ENCODE measurements around the gene CELSR2.

CELSR2 gene

GRCh38 chr1:109264379-109264755 lies 15.0 kb downstream of the CELSR2 start:
- Histone ChIP-seq H2AFZ (ENCODE audit: low read length) (no peak overlapping the region), H3K9me2 (replicated peaks; ENCODE audit: insufficient read depth, low read length) (no peaks in the 10 kb centered on the region), H3K4me3 (ENCODE audit: low read length) (no peak overlapping the region), H3K4me1 (ENCODE audit: low read length) (no peaks in the 10 kb centered on the region), H3K27me3 (replicated peaks; ENCODE audit: insufficient read depth, low read length) (no peaks in the 10 kb centered on the region), H3K9ac (ENCODE audit: low read length) (no peak overlapping the region), H3K4me2 (ENCODE audit: low read depth, low read length) (no peak overlapping the region), H3K79me2 (ENCODE audit: low read length) (no peaks in the 10 kb centered on the region), H3K36me3 (replicated peaks; ENCODE audit: insufficient read depth, low read length) (no peaks in the 10 kb centered on the region), H3K27ac (ENCODE audit: low read length) (no peak overlapping the region), H3F3A (ENCODE audit: insufficient read depth, low read length) (no peaks in the 10 kb centered on the region), H4K20me1 (ENCODE audit: insufficient read depth, low read length) (no peaks in the 10 kb centered on the region), H3K9me3 (replicated peaks; ENCODE audit: insufficient read depth, low read length) (no peaks in the 10 kb centered on the region)
- no peak for TF ChIP-seq EZH2phosphoT487 (IDR thresholded peaks at IDR 0.05; ENCODE audit: low read length)
- no peak for TF ChIP-seq CTCF (IDR thresholded peaks at IDR 0.05; ENCODE audit: low read length)
- TF ChIP-seq EZH2 (optimal IDR thresholded peaks at IDR 0.05; ENCODE audit: low read depth, low read length), result no peak
- DNase-seq, result no peak

DNA sequence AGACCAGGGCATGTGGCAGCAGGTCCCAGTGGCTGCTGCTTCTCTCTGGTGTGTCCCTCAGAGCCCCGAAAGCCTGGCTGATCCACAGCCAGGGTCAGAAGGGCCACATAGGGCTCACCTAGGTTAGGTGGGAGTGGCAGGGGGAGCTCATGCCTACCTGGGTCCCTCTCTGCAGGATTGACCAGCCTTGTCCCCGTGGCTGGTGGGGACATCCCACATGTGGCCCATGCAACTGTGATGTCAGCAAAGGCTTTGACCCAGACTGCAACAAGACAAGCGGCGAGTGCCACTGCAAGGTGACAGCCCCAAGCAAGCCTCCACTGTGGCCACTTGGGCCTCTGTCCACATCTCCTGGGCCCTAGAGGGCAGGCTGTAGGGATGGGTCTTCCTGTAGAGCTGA lies 15.7 kb downstream of the CELSR2 start:
- Histone ChIP-seq H3K27ac (ENCODE audit: low read length) (no peak overlapping the region), H4K20me1 (ENCODE audit: insufficient read depth, low read length) (no peaks in the 10 kb centered on the region), H3K4me1 (ENCODE audit: low read length) (no peaks in the 10 kb centered on the region), H3K79me2 (ENCODE audit: low read length) (no peaks in the 10 kb centered on the region), H3K36me3 (replicated peaks; ENCODE audit: insufficient read depth, low read length) (no peaks in the 10 kb centered on the region), H3K4me3 (ENCODE audit: low read length) (no peak overlapping the region), H2AFZ (ENCODE audit: low read length) (no peak overlapping the region), H3K27me3 (replicated peaks; ENCODE audit: insufficient read depth, low read length) (no peaks in the 10 kb centered on the region), H3K9ac (ENCODE audit: low read length) (no peak overlapping the region), H3F3A (ENCODE audit: insufficient read depth, low read length) (no peaks in the 10 kb centered on the region), H3K9me3 (replicated peaks; ENCODE audit: insufficient read depth, low read length) (no peaks in the 10 kb centered on the region), H3K9me2 (replicated peaks; ENCODE audit: insufficient read depth, low read length) (no peaks in the 10 kb centered on the region), H3K4me2 (ENCODE audit: low read depth, low read length) (no peak overlapping the region)
- no peak for DNase-seq
- TF ChIP-seq CTCF (IDR thresholded peaks at IDR 0.05; ENCODE audit: low read length) (no peak), EZH2phosphoT487 (IDR thresholded peaks at IDR 0.05; ENCODE audit: low read length) (no peak), EZH2 (optimal IDR thresholded peaks at IDR 0.05; ENCODE audit: low read depth, low read length) (no peak)

DNA sequence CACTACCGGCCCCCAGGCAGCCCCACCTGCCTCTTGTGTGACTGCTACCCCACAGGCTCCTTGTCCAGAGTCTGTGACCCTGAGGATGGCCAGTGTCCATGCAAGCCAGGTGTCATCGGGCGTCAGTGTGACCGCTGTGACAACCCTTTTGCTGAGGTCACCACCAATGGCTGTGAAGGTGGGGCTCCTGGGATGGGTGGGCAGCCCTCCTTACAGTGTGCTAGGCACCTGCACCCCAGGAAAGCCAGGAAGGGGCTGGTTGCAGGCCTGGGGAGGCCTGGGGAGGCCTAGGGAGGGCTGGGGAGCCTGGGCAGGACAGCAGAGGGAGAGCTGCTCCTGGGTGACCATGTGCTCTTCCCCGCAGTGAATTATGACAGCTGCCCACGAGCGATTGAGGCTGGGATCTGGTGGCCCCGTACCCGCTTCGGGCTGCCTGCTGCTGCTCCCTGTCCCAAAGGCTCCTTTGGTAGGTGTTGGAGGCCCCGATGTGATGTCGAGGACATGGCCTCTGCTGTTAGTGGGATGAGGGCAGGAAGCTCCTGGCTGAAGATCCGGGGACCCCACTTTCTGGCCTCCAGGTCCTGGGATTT lies 16.5 kb downstream of the CELSR2 start:
- no peaks in the 10 kb centered on the region for H3K9me3 ChIP-seq (replicated peaks; ENCODE audit: insufficient read depth, low read length)
- TF ChIP-seq CTCF (IDR thresholded peaks at IDR 0.05; ENCODE audit: low read length) (no peak), EZH2 (optimal IDR thresholded peaks at IDR 0.05; ENCODE audit: low read depth, low read length) (no peak), EZH2phosphoT487 (IDR thresholded peaks at IDR 0.05; ENCODE audit: low read length) (no peak)
- H3K79me2 ChIP-seq (ENCODE audit: low read length), result no peaks in the 10 kb centered on the region
- H3K9ac ChIP-seq (ENCODE audit: low read length), result no peak overlapping the region
- H3K4me1 ChIP-seq (ENCODE audit: low read length), result no peaks in the 10 kb centered on the region
- no peak for DNase-seq
- no peak overlapping the region for H3K4me3 ChIP-seq (ENCODE audit: low read length)
- no peaks in the 10 kb centered on the region for H4K20me1 ChIP-seq (ENCODE audit: insufficient read depth, low read length)
- no peaks in the 10 kb centered on the region for H3F3A ChIP-seq (ENCODE audit: insufficient read depth, low read length)
- H3K27me3 ChIP-seq (replicated peaks; ENCODE audit: insufficient read depth, low read length), result no peaks in the 10 kb centered on the region
- no peak overlapping the region for H3K4me2 ChIP-seq (ENCODE audit: low read depth, low read length)
- H2AFZ ChIP-seq (ENCODE audit: low read length), result no peak overlapping the region
- no peaks in the 10 kb centered on the region for H3K9me2 ChIP-seq (replicated peaks; ENCODE audit: insufficient read depth, low read length)
- H3K27ac ChIP-seq (ENCODE audit: low read length), result no peak overlapping the region
- no peaks in the 10 kb centered on the region for H3K36me3 ChIP-seq (replicated peaks; ENCODE audit: insufficient read depth, low read length)
